ENCODE results near the gene PAEP. TPM values are rescaled to one million over a fixed set of nuclear protein-coding genes. Genes with fewer than 3 reads are reported as not detected.

The PAEP gene
- total RNA-seq, 3 donors from 2014 or later, result not detected

DNA sequence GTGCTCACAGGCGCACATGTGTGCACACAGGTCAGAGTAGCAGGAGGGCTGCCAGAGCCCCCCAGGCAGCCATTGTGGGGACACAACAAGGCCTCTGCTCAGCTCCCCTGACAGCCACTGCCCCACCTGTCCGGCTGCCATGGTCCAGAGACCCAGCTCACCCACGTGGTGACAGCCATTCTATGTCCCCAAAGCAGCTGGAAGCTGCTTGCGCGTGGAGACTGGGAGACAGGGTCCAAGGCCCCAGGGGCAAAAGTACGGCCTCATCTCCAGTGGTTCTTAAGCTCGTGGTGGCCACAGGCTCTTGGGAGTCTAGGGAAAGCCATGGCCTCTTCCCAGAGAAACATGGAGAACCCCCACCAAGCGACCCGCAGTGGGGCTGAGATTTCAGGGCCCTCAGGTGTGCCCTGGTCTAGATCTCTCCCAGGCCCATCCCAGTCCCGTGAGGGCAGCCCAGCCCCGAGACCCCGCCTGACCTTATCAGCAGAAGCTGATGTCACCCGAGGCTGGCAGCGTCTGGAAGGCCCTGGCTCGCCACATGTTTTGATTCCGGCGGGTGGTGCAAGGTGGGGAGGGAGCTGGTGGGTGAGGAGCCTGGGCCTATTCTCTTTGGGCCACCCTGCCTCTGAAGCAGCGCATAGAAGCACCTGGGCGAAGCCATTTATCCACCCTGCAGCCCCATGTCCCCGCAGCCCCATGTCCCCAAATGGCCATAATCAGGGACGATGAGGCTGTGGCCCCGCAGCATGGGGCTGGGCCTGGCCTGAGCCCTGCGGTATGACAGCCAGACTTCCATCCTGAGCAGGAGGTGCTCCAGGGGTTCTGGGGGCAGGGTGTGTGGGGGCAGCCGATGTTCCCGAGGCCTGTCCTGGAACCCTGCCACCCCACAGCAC lies 46.1 kb downstream of the PAEP start:
- peak in 1 of 2 donors; percentile 49 for DNase-seq (ENCODE audit: low spot score in 2 of 2)
- TF ChIP-seq, protein P1, sequence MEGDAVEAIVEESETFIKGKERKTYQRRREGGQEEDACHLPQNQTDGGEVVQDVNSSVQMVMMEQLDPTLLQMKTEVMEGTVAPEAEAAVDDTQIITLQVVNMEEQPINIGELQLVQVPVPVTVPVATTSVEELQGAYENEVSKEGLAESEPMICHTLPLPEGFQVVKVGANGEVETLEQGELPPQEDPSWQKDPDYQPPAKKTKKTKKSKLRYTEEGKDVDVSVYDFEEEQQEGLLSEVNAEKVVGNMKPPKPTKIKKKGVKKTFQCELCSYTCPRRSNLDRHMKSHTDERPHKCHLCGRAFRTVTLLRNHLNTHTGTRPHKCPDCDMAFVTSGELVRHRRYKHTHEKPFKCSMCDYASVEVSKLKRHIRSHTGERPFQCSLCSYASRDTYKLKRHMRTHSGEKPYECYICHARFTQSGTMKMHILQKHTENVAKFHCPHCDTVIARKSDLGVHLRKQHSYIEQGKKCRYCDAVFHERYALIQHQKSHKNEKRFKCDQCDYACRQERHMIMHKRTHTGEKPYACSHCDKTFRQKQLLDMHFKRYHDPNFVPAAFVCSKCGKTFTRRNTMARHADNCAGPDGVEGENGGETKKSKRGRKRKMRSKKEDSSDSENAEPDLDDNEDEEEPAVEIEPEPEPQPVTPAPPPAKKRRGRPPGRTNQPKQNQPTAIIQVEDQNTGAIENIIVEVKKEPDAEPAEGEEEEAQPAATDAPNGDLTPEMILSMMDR (IDR thresholded peaks at IDR 0.05), result no peak
- TF ChIP-seq POLR2A (IDR thresholded peaks at IDR 0.05) (no peak), POLR2AphosphoS5 (IDR thresholded peaks at IDR 0.05) (no peak)
- H3K4me1 ChIP-seq, result no peaks in the 10 kb centered on the region
- no peaks in the 10 kb centered on the region for H3K9me3 ChIP-seq
- no peak overlapping the region for H3K4me3 ChIP-seq
- H3K27me3 ChIP-seq, result peaks cover 0 to 26% of the 10 kb centered on the region in 2 donors
- H3K36me3 ChIP-seq, result no peaks in the 10 kb centered on the region
- intact Hi-C loops (cut with DNase I; ENCODE audit: low total_unique reads), result no loop called here
- H3K27ac ChIP-seq, result no peak overlapping the region

DNA sequence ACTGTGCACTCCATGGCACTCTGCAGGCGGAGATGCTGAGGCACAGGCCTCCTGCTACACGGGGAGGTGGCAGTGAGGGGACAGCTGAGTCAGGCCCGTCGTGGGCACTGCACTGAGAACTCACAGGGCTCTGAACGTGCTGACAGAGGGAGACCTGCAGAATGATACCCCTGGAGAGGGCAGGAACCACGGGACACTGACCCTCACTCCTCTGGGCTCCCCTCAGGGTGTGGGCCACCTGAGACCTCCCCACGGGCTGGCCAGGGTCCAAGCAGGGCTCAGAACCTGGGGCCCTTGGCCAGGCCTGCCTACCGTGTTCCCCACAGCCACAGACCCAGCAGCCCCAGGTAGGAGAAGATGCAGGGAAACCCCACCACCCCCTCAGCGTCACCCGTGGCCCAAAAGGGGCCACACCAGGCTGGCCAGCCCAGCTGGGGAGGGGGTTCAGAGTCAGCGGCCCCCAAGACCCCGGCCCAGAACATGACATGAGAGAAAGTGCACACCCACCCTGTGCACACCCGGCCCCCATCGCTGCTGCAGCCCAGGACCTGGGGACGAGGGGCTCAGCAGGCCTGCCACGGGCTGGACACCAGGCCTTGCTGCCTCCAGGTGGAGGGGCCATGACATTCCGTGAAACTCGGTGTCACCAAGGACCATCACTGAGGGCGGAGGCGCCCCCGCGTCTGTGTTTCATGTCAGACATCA lies 46.9 kb downstream of the PAEP start:
- no peak overlapping the region for H3K27ac ChIP-seq
- H3K27me3 ChIP-seq, result peaks cover 0 to 27% of the 10 kb centered on the region in 2 donors
- no peak overlapping the region for H3K4me3 ChIP-seq
- TF ChIP-seq POLR2A (IDR thresholded peaks at IDR 0.05), result no peak
- no peaks in the 10 kb centered on the region for H3K4me1 ChIP-seq
- DNase-seq (ENCODE audit: low spot score in 2 of 2), result no peak
- H3K9me3 ChIP-seq, result no peaks in the 10 kb centered on the region
- intact Hi-C loops (cut with DNase I; ENCODE audit: low total_unique reads), result no loop called here
- no peaks in the 10 kb centered on the region for H3K36me3 ChIP-seq

DNA sequence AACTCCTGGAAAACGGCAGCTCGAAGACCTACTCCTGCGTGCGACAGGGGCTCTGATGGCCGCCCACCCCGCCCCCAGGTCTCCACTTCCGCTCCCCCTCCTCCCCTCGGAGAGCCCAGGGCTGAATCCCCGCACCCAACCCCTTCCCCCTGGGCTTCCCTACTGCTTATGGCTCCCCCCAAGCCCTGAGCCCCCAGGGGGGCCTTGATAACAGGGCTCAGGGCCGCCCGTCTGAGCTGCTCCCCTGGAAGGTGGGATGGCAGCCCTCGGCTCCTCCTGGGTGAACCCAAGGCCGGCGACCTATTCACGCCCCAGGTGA lies 47.4 kb downstream of the PAEP start:
- Histone ChIP-seq H3K4me3 (no peak overlapping the region), H3K9me3 (no peaks in the 10 kb centered on the region), H3K27me3 (peaks cover 0 to 30% of the 10 kb centered on the region in 2 donors), H3K36me3 (no peaks in the 10 kb centered on the region), H3K4me1 (no peaks in the 10 kb centered on the region), H3K27ac (no peak overlapping the region)
- TF ChIP-seq POLR2AphosphoS5 (IDR thresholded peaks at IDR 0.05) (no peak), POLR2A (IDR thresholded peaks at IDR 0.05) (no peak)
- TF ChIP-seq, protein P1 (IDR thresholded peaks at IDR 0.05), result no peak
- peak in 1 of 2 donors; percentile 2 for DNase-seq (ENCODE audit: low spot score in 2 of 2)
- intact Hi-C loops (cut with DNase I; ENCODE audit: low total_unique reads), result no loop called here

DNA sequence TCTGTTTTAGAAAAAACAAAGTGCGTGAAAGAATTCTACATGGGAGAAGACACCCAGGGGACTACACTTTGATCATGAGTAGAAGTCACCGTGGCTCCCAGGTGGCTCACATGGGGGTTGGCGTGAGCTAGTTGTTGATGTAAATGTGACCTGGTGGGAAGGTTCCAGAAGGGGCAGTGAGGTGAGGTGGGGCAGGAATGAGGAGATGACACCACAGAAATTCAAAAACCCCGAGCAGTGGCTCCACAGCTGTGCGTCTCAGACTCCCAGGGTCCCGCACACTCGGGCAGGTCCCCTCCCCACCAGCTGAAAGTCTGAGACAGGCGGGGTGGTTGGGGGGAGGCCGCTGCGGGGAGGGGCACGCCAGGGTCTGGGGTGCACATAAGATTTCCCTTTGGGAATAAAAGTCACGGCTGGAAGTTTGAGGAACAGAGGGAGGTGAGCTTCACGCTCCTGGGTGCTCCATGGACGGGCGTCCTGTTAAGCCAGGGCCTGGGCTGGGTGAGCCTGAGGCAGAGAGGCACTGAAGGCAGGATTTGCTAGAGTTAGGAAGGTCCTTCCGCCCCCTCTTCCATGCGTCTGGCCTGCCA lies 47.9 kb downstream of the PAEP start:
- DNase-seq (ENCODE audit: low spot score in 2 of 2), result peak in 1 of 2 donors; percentile 2
- H3K36me3 ChIP-seq, result no peaks in the 10 kb centered on the region
- H3K27ac ChIP-seq, result no peak overlapping the region
- peaks cover 0 to 35% of the 10 kb centered on the region in 2 donors for H3K27me3 ChIP-seq
- no peaks in the 10 kb centered on the region for H3K9me3 ChIP-seq
- TF ChIP-seq POLR2AphosphoS5 (IDR thresholded peaks at IDR 0.05), result no peak
- TF ChIP-seq POLR2A (IDR thresholded peaks at IDR 0.05), result no peak
- TF ChIP-seq, protein P1 (IDR thresholded peaks at IDR 0.05), result no peak
- H3K4me1 ChIP-seq, result no peaks in the 10 kb centered on the region
- no peak overlapping the region for H3K4me3 ChIP-seq
- intact Hi-C loops (cut with DNase I; ENCODE audit: low total_unique reads), result no loop called here

DNA sequence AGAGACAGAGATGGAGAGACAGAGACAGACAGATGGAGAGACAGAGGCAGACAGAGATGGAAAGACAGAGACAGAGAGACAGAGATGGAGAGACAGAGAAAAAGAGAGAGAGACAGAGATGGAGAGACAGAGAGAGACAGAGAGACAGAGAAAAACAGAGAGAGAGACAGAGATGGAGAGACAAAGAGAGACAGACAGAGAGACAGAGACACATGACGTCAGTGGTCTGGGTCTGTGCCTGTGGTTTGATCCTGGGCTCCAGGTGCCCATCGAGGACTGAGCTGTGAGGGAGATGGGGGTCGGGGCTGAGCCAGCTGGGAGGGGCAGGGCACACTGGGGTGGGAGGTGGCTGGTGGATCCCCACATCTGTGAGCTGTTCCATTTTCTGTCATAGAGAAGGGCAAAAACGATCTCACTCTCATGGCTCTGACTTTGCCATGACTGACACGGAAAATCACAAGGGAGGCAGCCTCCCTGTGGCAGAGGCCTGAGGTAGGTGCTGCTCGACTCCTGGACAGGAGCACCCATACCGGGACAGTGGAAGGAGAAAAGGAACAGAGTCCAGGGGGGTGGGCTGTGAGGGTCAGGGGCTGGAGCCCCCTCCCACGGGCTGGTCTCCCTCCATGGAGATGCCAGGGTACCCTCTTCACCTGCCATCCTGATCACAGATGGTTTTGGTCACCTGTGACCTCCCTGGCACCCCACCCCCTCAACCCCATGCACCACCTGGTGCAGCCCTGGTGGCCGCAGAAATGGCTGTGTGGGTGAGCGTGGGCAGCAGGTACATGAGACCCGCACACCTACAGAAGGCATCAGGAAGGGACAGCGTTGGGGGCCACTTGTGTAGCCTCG lies 49.0 kb downstream of the PAEP start:
- TF ChIP-seq POLR2A (IDR thresholded peaks at IDR 0.05) (no peak), POLR2AphosphoS5 (IDR thresholded peaks at IDR 0.05) (no peak)
- TF ChIP-seq, protein P1 (IDR thresholded peaks at IDR 0.05), result no peak
- DNase-seq (ENCODE audit: low spot score in 2 of 2), result peak in 1 of 2 donors; percentile 10
- peaks cover 0 to 46% of the 10 kb centered on the region in 2 donors for H3K27me3 ChIP-seq

More for the DNA sequence above, 49.0 kb downstream of the PAEP start:
- Histone ChIP-seq H3K36me3 (no peaks in the 10 kb centered on the region), H3K4me1 (no peaks in the 10 kb centered on the region), H3K4me3 (no peak overlapping the region), H3K9me3 (no peaks in the 10 kb centered on the region), H3K27ac (no peak overlapping the region)
- intact Hi-C loops (cut with DNase I; ENCODE audit: low total_unique reads), result no loop called here

Data from breast epithelium (tissue), 4 donors.